Activated CD4-positive, CD25-positive, alpha-beta regulatory T cell treated with anti-CD3 and anti-CD28 coated beads, Interleukin-2, amount 50 U/mL, for 72 hours (primary cell): ENCODE results near the gene NEK10.

Source experiments
- DNase-seq: peaks from one replicate; pipeline ENCODE4 v3.0.0; 2021

NEK10 gene

DNA sequence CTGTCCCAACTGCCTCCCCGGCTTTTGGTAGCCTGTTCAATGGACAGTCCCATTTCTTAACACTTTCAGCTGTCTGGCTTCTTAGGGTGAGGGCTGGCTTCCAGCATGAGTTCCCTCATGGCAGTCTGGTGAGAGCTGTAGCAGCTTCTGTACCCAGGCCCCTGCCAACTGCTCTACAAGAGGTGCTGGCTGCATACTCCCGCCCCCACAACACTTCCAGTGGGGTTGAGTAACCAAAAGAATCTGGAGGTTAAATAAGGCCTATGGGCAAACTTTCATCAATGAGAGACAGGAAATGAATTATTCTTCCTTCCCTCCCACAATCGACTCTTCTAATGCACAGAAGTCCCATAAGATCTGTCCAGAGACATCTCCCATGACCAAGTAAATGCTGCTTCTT, 145.0 kb downstream of the NEK10 start:
- DNase-seq, result no peak

DNA sequence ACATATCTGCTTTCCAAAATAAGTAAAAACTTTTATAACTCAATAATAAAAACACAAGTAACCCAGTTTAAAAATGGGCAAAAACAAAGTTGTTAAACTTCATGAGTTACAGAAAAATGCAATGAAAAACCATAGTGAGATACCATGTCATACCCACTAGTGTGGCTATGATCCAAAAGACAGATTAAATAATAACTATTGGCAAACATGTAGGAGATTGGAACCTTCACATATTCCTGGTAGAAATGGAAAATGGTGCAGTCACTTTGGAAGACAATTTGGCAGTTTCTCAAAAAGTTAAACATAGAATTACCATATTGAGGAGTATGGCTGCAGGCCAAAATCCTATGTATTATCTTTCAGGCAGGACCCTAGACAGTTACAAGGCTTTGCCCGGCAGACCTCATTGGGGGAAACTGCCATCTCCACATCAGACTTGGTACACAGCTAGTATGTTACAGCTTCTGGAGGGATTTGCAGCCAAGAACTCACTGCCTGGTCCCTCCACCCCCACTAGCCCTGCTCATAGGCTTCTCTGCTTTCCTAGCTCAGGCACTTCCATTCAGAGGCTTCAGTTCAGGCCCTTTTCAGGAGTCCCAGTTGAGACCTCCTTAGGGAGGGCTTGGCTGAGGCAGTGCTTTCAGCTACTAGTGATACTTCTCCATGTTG, 147.8 kb downstream of the NEK10 start:
- DNase-seq, result no peak

DNA sequence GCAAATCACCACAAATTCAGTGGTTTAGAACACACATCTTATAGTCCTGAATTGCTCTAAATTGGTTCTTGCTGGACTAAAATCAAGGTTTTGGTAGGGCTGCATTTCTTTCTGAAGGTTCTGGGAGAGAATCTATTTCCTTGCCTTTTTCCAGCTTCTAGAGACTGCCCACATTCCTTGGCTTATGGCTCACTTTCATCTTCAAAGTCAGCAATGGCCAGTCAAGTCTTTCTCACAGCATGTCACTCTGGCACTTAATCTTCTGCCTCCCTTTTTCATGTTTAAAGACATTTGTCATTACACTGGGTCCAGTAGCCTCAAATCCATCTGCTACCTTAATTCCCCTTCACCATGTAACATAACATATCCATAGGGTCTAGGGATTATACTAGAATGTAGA, 149.0 kb downstream of the NEK10 start:
- no peak for DNase-seq

DNA sequence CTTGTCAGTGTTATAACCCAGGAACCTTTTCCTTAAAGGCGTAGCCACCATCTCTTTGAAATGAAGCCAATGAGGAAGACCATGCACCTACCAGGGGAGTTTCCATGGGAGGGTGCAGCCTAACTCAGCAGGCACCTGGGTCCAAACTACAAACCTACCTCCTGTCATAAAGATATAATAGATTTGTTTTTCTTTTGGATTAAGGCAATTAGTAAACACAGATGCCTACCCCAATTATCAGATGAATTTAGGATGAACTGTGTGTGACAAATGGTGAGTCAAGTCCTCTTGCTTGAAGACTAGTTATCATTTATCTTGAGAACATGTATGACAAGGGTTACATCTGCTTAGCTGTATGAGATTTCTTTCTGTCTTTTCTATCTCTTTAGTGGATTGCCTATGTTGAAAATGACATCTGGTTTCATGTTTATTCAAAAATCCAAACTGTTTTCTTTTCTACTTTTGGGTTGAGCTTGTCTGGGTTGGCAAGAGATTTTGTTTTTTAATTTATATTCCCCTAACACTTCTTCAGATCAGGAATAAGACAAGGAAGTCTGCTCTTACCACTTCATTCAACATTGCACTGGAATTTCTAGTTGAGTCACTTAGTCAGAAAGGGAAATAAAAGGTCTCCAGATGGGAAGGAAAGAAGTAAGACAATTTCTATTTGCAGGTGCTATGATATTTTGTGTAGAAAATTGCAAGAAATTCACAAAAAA, 149.9 kb downstream of the NEK10 start:
- DNase-seq, result no peak

DNA sequence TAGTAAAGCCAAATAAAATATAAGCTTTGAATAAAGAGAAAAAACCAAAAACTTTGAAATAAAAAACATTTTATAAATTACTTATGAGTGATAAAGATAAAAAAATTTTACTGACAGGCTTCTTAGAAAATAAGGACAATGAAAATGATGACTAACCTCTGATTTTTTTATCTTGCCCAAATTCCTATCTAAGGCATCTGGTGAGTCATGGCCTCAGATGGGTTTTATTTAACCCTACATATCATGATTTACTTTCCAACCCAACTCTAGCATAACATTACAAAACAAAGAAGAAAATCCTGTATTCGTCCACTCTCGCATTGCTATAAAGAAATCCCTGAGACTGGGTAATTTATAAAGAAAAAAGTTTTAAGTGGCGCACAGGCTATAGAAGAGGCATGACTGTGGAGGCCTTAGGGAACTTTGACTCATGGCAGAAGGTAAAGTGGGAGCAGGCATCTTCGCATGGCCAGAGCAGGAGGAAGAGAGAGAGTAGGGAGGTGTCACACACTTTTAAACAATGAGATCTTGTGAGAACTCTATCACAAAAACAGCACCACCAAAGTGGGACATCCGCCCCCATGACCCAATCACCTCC, 152.1 kb downstream of the NEK10 start:
- no peak for DNase-seq

DNA sequence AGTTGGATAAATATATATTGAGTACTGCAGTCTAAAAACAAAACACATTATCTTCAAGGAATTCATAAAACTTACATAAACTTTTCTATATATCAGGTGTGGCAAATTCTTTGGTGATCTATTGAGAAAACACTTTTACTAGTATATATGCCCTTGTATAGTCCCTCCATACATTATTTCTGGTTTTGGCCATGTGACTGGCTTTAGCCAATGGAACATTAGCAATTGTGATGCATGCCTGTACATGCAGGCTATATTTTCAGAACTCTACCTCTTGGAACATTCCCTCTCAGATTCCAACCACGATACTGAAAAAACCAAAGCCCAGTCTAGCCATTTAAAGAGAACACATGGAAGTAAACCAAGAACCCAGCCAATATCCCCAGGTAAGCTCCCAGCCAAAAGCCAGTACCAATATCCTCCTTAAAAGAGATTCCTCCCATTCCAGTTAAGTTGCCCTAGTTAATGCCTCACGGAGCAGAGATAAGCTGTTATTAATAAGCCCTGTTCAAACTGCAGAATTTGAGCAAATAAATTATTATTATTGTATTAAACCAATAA, 152.8 kb downstream of the NEK10 start:
- no peak for DNase-seq

DNA sequence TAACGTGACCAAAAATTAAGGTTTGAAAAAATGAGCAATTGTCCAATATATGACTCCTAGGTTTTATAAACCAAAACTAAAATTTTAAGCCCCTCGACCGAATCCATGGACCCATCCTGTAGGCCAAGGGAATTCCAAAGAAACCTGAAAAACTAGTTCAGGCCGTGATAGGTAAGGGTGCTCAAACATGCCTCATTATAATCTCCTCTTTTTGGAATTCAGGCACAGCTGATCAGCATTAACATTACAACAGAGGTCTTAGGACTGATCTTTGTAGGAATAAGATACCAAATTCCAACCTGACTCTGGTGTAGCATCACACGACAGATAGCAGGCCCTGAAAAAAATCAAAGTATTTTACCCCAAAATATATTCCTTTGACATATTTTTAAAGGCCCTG, 155.7 kb downstream of the NEK10 start:
- no peak for DNase-seq

DNA sequence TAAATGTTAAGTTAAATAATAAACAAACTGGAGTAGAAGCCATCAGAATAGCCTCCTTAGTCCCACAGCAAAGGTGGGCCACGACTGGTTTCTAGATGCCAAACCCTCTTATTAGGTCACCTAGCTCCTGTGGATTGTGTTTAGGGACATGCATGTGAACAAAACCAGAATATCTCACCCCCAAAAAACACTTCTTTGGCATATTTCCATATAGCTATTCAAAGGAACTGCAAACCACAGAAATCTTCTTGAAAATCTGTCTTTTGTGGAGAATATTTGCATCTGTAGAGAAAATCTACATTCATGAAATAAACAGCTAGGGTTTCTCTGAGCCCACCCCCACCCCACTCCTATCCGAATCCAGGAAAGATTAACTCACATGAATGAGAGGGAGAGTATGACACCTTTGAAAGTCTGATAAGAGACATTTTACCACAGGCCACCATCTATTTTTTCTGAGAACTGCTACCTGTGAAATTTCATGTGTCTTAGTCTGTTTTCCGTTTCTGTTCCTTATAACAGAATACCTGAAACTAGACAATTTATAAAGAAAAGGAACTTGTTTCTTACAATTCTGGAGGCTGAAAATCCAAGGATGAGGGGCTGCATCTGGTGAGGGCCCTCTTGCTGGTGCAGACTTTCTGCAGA, 159.4 kb downstream of the NEK10 start:
- no peak for DNase-seq

DNA sequence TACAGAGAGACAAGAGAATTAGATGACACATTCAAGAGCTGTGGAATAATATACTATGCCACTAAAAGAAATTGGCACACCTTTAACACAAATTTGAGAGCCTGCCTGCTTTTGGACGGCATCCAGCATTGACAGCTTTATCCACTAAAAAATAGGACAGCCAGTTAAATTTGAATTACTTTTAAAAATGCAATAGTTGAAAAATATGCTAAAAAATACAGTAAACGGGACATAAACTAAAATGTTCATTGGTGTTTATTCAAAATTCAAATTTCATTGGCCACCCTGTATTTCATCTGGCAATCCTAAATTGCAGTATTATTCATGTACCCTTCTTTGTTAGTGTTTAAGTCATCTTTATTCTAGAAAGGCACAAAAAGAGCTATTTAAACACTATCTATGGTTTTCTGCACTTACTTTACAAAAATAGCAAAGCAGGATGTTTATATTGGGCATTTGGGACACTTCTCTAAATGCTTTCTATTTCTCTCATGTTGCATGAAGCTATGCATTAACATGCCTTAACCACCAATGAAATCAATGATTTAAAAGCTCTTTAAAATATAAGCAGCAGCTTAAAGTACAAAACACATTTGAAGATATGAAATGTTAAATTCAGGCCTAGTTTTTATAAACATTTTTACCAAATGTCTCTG, 160.1 kb downstream of the NEK10 start:
- no peak for DNase-seq

DNA sequence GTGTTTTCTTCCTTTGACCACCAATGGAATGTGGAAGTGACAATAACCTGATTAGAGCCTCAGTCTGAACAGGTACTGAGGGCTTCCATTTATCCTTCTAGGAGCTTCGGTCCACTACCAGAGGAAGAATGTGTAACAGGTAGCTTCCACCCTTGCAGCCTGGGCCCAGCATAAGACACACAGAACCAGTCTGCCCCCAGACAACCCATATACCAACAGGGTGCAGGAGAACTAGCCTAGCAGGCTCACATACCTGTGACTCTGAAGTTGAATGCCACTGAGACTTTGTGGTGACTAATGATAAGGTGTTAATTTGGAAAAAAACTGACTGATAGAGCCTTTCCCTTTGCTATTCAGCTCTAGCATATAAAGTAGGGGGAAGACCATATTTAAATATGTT, 166.2 kb downstream of the NEK10 start:
- no peak for DNase-seq

DNA sequence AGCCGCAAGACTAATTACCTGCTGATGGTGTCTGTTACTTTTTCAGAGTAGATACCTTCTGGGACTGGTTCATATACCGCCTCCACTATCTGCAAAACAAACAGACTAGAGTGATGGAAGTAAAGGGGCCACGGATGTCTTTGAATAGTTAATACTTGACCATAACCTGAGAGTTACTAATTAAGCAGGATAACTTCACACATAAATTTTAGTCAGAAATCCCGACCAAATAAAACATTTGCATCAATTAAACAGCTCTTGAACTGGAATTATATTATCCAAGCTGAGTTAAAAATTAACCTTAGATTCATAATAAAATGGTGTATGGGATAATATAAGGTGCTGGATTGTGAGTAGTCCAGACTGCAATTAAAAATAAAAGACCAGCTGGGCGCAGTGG, 167.7 kb downstream of the NEK10 start:
- DNase-seq, result no peak

DNA sequence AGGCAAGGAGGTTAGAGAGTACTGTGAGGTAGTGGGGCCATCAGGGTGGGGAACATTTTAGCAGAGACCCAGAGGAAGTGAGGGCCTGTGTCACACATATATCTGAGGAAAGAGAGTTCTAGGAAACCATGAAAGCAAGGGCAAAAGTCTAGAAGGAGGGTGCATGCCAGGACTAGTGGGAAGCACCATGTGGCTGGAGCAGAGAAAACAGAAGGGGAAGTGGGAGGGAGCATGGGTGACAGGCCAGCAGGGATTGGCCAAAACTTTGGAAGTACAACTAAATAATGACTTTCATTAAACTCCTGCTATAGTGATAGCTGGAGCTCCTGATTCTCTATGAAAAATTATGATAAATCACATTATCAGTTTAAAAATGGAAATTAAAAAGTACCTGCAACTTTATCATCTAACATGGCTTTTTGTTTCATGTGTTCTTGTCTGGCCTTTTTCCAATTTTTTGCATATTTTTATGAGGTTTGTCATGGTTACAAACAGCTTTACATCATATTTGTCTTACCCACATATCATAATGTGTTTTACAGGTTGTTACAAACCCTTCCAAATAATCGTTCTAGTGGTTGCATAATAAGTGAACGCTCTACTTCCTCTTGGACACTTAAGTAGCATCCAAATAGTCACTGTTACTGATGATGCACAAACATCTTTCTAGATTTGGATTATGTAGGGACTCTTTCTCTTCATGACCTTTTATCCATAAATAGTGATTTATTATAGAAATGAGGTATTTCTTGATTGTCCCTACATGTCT, 168.3 kb downstream of the NEK10 start:
- DNase-seq, result no peak

DNA sequence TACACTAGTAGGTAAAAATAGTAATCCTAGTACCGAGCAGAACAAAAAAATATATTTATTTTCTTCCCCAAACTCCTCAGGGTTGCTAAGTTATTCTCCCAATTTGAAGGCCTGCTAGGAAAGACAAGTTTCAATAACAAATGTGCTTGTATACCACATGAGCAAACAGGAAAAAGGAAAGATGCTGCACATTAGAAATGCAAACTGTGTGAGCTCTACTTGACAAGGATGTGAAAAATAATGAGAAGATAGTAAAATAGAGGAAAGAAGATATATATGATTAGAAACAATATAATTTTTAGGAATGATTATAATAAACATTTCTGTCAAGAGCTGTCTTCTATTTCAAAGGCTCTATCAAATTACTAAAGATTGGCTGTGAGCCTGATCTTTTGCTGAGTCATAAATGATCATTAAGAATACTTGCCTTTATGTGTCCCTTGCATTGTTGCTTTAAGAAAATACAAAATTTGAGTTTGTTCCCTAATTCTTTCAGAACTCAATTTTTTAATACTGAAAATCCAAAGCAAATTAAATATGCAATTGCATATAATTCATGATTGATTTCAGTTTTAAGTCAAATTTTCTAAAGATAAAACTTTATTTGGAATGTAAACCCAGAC, 174.2 kb downstream of the NEK10 start:
- DNase-seq, result no peak

DNA sequence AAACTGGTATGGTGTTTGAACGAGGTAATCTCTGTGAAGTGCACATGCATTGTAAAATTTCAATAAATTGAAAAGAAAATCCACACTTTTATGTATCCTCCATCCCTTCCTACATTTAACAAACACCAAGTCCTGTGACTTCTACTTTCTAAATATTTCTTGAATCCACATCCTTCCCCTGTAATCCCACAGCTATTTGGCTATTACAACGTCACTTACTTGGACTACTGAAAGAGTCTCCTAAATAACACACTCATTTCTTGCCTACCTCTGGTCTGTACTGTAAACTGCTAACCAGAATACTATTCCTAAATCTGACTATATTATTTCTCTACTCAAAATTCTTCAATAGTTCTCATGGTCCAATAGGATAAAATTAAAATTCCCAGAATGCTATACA, 176.1 kb downstream of the NEK10 start:
- DNase-seq, result no peak

DNA sequence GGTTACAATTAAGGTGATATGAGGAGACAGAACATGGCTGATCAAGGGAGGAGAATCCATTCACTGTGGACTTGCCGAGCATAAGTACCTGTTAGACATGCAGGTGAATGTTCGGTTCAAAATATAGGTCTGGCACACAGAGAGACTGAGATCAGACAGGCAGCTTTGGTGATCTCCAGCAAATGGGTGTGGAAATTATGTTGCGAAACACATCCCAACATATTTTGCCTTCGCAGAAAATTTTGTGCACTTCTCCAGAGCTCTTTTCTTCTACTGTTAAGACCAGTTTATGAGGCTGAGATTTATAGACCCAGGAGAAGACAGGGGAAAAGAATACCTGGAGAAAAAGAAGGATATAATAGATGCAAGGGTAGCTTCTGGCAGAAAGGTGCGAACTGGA, 183.2 kb downstream of the NEK10 start:
- DNase-seq, result no peak

DNA sequence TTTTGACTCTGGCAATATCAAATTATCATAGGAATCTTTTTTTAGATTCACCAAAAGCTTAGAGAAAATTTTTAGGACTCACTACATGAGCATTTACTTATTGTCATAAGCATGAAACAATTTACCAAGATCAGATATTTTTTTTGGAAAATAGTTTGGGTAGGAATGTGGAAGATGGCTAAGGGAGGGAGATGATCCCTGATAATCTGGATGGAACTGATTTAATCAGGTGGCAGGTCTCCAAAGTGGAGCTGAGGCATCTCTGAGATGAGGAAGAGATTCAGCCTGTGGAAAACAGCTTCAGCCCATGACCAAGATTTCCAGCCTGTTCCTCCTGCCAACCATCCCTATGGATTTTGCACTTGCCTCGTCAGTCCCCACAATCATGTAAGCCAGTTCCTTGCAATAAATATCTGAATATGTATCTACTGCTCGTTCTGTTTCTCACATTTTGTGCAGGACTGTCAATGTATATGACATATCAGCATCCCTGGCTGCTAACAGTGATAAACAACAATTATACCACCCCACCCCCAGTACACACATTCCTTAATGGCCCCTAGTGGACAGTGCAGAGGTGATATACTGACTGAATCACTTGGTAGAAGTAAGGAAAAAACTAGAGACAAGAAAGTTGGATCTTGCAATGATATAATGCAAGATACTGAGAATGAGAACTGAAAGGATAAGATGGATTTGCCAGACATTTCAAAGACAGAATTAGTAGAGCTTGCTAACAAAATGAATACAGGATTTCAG, 183.8 kb downstream of the NEK10 start:
- no peak for DNase-seq

DNA sequence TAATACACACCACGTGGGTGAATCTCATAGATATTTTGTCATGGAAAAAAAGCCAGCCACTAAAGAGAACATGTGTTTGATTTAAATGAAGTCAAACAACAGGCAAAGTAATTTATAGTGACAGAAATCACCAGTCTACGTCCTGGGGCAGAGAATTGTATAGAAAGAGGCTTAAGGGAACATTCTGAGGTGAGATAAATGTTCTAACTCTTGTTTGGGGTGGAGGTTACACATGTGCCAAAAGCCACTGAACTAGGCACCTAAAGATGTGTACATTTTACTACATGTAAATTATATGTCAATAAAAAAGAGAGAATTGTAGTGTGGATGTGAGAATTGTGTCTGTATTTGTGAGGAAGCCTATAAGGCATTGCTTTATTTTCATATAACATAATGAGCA, 184.9 kb downstream of the NEK10 start:
- DNase-seq, result no peak

DNA sequence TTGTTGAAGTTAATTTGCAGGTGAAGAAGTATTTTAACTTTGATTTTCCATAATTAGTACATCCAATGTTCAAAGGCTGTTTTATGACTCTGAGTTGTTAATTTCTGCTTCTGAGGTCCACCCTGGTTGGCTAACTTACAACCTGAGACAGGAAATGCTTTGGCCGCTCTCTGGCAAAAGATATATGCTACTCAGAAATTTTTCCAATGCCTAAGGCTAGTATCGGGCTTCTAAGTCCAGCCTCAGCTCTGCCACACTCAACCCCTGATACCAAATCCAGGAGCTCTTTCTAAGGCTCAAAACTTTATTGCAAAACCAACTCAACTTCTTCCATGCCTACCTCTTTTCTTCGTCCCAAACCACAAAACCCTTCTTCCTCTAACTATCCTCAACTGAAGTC, 192.9 kb downstream of the NEK10 start:
- no peak for DNase-seq

DNA sequence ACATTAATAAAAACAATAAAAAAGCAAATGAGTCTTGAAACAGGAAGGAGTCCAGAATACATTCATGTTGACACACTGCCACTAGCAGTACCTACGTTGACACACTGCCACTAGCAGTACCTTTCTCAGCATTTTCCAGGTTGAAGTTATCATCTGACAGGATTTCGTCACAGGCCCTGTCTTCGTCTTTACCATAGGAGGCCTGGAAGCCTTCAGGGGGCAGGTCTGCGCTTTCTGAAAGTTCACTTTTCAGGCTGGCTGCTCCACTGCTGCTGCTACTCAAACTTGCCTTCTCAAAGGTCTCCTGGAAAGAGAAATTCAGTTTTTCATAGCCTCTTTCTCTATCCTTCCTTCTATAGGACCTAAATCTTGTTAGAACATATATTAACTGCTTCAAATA, 194.7 kb downstream of the NEK10 start:
- DNase-seq, result no peak

DNA sequence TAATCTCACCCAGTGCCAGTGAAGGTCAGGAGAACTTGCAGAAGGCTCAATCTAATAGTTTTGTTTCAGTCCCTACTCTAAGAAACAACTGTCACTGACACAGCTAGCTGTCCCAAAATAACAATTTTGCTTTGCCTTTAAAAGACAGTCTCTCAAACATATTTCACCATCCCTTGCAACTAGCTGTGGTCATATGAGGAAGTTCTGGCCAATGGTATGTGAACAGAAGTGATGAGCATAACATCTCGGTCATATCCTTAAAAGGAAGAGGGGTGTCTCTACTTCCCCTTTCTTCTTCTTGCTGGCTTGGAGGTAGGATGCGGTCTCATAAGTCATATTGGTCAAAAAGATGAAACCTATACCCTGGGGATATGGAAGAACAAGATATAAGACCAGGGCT, 198.1 kb downstream of the NEK10 start:
- DNase-seq, result no peak

DNA sequence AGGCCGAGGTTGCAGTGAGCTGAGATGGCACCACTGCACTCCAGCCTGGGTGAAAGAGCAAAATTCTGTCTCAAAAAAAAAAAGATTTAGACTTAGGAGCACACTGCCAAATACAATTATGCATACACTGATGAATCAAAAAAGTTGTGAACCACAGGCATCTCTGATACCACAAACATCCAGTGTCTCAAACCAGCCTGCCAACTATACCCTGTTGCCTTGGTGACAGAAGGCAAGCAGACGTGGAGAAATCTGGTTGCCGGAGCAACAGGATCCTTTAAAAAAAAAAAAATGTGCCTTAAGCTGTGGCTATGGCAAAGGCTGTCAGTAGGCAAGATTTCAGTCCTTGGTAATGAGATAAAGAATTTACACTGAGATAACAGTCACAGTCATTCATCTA, 202.3 kb downstream of the NEK10 start:
- no peak for DNase-seq
